ENCODE measurements around the gene SULT1A2. TPM values are rescaled to one million over a fixed set of nuclear protein-coding genes. Genes with fewer than 3 reads are reported as not detected.
"Not testable (repeated sequence)": the region's sequence is repeated elsewhere in the genome, so short reads cannot be mapped to it uniquely, and the experiment has no call there.

SULT1A2 gene
- total RNA-seq, 6 donors from 2014 or later = 5.7 to 40.8 (median 17.5) TPM

DNA sequence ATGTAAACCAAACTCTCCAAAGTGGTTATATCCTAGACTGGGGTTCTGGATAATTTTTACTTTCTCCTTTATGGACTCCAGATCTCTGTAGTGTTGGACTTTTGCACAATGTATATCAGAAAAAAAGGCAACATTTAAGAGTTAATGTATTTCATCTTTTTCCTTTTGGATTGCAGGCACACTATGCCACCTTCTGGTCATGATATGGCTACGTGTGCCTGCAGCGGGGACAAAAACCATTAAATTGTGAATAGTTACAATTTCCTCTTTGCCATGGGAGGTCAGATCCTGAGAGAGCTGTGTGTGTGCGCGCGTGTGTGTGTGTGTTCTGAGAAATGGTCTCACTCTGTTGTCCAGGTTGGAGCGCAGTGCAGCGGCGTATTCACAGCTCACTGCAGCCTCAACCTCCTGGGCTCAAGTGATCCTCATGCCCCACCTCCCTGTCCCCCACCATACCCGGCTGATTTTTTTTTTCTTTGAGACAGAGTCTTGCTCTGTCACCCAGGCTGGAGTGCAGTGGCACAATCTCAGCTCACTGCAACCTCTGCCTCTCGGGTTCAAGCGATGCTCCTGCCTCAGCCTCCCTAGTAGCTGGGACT is 47.5 kb downstream of the SULT1A2 start:
- Histone ChIP-seq H3K4me3 (no peak overlapping the region), H3K27me3 (no peaks in the 10 kb centered on the region), H3K4me1 (peaks cover 5 to 8% (median 6%) of the 10 kb centered on the region in 4 donors), H3K36me3 (no peaks in the 10 kb centered on the region), H3K27ac (no peak overlapping the region), H3K9me3 (no peaks in the 10 kb centered on the region)
- ATAC-seq (ENCODE audit: low FRiP score in 2 of 2) (no peak), DNase-seq (no peak)
- WGBS, 2 donors = 38 to 42% methylated on average over 11 of the region's 11 CpGs
- TF ChIP-seq, protein P1, sequence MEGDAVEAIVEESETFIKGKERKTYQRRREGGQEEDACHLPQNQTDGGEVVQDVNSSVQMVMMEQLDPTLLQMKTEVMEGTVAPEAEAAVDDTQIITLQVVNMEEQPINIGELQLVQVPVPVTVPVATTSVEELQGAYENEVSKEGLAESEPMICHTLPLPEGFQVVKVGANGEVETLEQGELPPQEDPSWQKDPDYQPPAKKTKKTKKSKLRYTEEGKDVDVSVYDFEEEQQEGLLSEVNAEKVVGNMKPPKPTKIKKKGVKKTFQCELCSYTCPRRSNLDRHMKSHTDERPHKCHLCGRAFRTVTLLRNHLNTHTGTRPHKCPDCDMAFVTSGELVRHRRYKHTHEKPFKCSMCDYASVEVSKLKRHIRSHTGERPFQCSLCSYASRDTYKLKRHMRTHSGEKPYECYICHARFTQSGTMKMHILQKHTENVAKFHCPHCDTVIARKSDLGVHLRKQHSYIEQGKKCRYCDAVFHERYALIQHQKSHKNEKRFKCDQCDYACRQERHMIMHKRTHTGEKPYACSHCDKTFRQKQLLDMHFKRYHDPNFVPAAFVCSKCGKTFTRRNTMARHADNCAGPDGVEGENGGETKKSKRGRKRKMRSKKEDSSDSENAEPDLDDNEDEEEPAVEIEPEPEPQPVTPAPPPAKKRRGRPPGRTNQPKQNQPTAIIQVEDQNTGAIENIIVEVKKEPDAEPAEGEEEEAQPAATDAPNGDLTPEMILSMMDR (IDR thresholded peaks at IDR 0.05) = peak in 5 of 6 experiments; percentile 18 to 61 (median 57)
- no peak for TF ChIP-seq POLR2A (IDR thresholded peaks at IDR 0.05)
- no peak for TF ChIP-seq EP300 (IDR thresholded peaks at IDR 0.05)

GRCh38 chr16:28548306-28548802 is 48.5 kb downstream of the SULT1A2 start:
- TF ChIP-seq POLR2A (IDR thresholded peaks at IDR 0.05) (no peak), POLR2AphosphoS5 (IDR thresholded peaks at IDR 0.05) (no peak), EP300 (IDR thresholded peaks at IDR 0.05) (no peak)
- TF ChIP-seq, protein P1 (IDR thresholded peaks at IDR 0.05) = no peak
- ATAC-seq (ENCODE audit: low FRiP score in 2 of 2) (no peak), DNase-seq (no peak)
- 69 to 83% methylated on average over 6 to 14 of the region's 14 CpGs for WGBS, 2 donors
- Histone ChIP-seq H3K4me3 (no peak overlapping the region), H3K27ac (no peak overlapping the region), H3K9me3 (no peaks in the 10 kb centered on the region), H3K36me3 (no peaks in the 10 kb centered on the region), H3K27me3 (no peaks in the 10 kb centered on the region), H3K4me1 (peaks cover 2 to 4% (median 3%) of the 10 kb centered on the region in 4 donors)

GRCh38 chr16:28546626-28547025 is 50.2 kb downstream of the SULT1A2 start:
- DNase-seq = no peak
- Histone ChIP-seq H3K4me3 (no peak overlapping the region), H3K4me1 (no peaks in the 10 kb centered on the region), H3K36me3 (no peaks in the 10 kb centered on the region), H3K27me3 (no peaks in the 10 kb centered on the region), H3K27ac (no peak overlapping the region), H3K9me3 (no peaks in the 10 kb centered on the region)
- TF ChIP-seq, protein P1 (IDR thresholded peaks at IDR 0.05) = no peak
- TF ChIP-seq POLR2AphosphoS5 (IDR thresholded peaks at IDR 0.05) = no peak
- no peak for TF ChIP-seq POLR2A (IDR thresholded peaks at IDR 0.05)
- no peak for TF ChIP-seq EP300 (IDR thresholded peaks at IDR 0.05)
- WGBS, 2 donors = 79 to 82% methylated on average over 7 of the region's 7 CpGs
- ATAC-seq (ENCODE audit: low FRiP score in 2 of 2) = no peak

GRCh38 chr16:28545964-28546363 is 50.9 kb downstream of the SULT1A2 start:
- DNase-seq; H3K9me3 ChIP-seq; H3K4me3 ChIP-seq; H3K27me3 ChIP-seq; ATAC-seq (ENCODE audit: low FRiP score in 2 of 2); H3K36me3 ChIP-seq; H3K27ac ChIP-seq; H3K4me1 ChIP-seq: not testable (repeated sequence)
- WGBS, 2 donors = 82 to 92% methylated on average over 7 of the region's 7 CpGs

DNA sequence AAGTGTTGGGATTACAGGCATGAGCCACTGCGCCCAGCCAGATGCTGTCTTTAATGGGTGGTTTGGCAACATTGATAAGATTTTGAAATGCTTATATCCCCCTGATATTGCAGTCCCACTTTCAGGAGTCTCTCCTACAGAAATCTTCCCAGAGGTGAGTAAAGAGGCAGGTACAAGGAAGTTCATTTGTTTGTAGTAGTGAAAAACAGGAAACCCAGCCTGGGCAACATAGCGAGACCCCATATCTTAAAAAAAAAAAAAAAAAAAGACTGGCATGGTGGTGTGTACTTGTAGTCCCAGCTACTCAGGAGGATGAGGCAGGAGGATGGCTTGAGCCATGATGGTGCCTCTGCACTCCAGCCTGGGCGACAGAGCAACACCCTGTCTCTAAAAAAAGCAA is 51.9 kb downstream of the SULT1A2 start:
- Histone ChIP-seq H3K4me3 (no peak overlapping the region), H3K27ac (no peak overlapping the region), H3K9me3 (no peaks in the 10 kb centered on the region), H3K36me3 (no peaks in the 10 kb centered on the region), H3K4me1 (no peaks in the 10 kb centered on the region), H3K27me3 (no peaks in the 10 kb centered on the region)
- 76 to 79% methylated on average over 3 of the region's 3 CpGs for WGBS, 2 donors
- TF ChIP-seq EP300 (IDR thresholded peaks at IDR 0.05) = no peak
- TF ChIP-seq, protein P1 (IDR thresholded peaks at IDR 0.05) = no peak
- TF ChIP-seq POLR2A (IDR thresholded peaks at IDR 0.05) = no peak
- no peak for TF ChIP-seq POLR2AphosphoS5 (IDR thresholded peaks at IDR 0.05)
- ATAC-seq (ENCODE audit: low FRiP score in 2 of 2) = no peak
- DNase-seq = no peak

Data from upper lobe of left lung (tissue), 6 donors.